OCI-LY7 (cell line): ENCODE data around the gene COBL.

ENCODE experiments used
- CTCF ChIP-seq: fragments of 200-600 bp; sonication (generic); conservative IDR thresholded peaks from 2 replicates; pipeline ENCODE4 v1.5.1; 2014; ENCODE audit warnings: mild to moderate bottlenecking, antibody characterized with exemption, low read length, moderate library complexity, mixed read lengths
- EZH2phosphoT487 ChIP-seq: fragments of 200-600 bp; sonication (generic); IDR thresholded peaks from 2 replicates; pipeline ENCODE4 v1.6.1; 2018; ENCODE audit warnings: low read depth, borderline replicate concordance, mild to moderate bottlenecking, mixed run types, antibody characterized with exemption, low read length, moderate library complexity, mixed read lengths

- TF ChIP-seq CTCF: no peak
- no peak for TF ChIP-seq EZH2phosphoT487
These were observed 72.6 kb downstream of the COBL start for GRCh38 chr7:51244053-51244452.
